K562 (cell line): ENCODE measurements around the gene KSR2.

Experiments used
- EZH2 ChIP-seq: IDR thresholded peaks from 2 replicates; pipeline ENCODE4 v1.6.1; 2012; ENCODE audit warnings: low read depth, mild to moderate bottlenecking, inconsistent platforms, low read length, borderline replicate concordance
- FOXK1 ChIP-seq: sonication (generic); formaldehyde crosslinking; IDR thresholded peaks from 2 replicates; pipeline ENCODE4 v1.8.0; 2022; ENCODE audit warnings: missing genetic modification reagents, mild to moderate bottlenecking, borderline replicate concordance
- RB1 ChIP-seq: fragments of 450-650 bp; IDR thresholded peaks from 2 replicates; pipeline ENCODE4 v1.6.1; 2017; ENCODE audit warnings: low read depth, mild to moderate bottlenecking
- TAF7 ChIP-seq: fragments of 450-650 bp; IDR thresholded peaks from 2 replicates; pipeline ENCODE4 v1.6.1; 2016; ENCODE audit warnings: missing genetic modification characterization, missing compliant biosample characterization
- THRAP3 ChIP-seq: fragments of 450-650 bp; IDR thresholded peaks from 2 replicates; pipeline ENCODE4 v1.6.1; 2016; ENCODE audit warnings: mild to moderate bottlenecking, inconsistent platforms, borderline replicate concordance
- ZNF143 ChIP-seq: sonication (generic); formaldehyde crosslinking; IDR thresholded peaks from 2 replicates; pipeline ENCODE4 v1.9.0; 2022; ENCODE audit warnings: mild to moderate bottlenecking, missing genetic modification reagents
- ZSCAN29 ChIP-seq: fragments of 450-650 bp; IDR thresholded peaks from 2 replicates; pipeline ENCODE4 v1.6.1; 2017
- TF ChIP-seq, protein P1 (sequence below), 3 experiments: IDR thresholded peaks in 2 of 3; conservative IDR thresholded peaks in 1 of 3; 2 replicates each; pipeline ENCODE4 v1.5.1; 2011 to 2012; ENCODE audit warnings: low read length in 3 of 3, mild to moderate bottlenecking in 3 of 3, control low read depth in 2 of 3, improper control_type of control experiment in 1 of 3, inconsistent platforms in 1 of 3, low read depth in 1 of 3, mixed read lengths in 1 of 3, moderate library complexity in 1 of 3; ENCODE audit not compliant: insufficient read depth in 2 of 3

- TF ChIP-seq TAF7 (tag) (no peak), FOXK1 (CRISPR knock-in tag) (no peak), EZH2 (no peak), ZNF143 (CRISPR knock-in tag) (no peak), ZSCAN29 (no peak), RB1 (no peak), THRAP3 (no peak)
- TF ChIP-seq, protein P1, sequence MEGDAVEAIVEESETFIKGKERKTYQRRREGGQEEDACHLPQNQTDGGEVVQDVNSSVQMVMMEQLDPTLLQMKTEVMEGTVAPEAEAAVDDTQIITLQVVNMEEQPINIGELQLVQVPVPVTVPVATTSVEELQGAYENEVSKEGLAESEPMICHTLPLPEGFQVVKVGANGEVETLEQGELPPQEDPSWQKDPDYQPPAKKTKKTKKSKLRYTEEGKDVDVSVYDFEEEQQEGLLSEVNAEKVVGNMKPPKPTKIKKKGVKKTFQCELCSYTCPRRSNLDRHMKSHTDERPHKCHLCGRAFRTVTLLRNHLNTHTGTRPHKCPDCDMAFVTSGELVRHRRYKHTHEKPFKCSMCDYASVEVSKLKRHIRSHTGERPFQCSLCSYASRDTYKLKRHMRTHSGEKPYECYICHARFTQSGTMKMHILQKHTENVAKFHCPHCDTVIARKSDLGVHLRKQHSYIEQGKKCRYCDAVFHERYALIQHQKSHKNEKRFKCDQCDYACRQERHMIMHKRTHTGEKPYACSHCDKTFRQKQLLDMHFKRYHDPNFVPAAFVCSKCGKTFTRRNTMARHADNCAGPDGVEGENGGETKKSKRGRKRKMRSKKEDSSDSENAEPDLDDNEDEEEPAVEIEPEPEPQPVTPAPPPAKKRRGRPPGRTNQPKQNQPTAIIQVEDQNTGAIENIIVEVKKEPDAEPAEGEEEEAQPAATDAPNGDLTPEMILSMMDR (IDR thresholded peaks at IDR 0.05 in 2 of 3, conservative IDR thresholded peaks at IDR 0.05 in 1 of 3; ENCODE audit: insufficient read depth in 2 of 3, low read depth in 1 of 3, low read length in 3 of 3), result no peak
These were observed 365.3 kb downstream of the KSR2 start for GRCh38 chr12:117603316-117604113.
